Stimulated activated effector memory CD8-positive, alpha-beta T cell treated with anti-CD3 and anti-CD28 coated beads, Interleukin-12 subunit alpha, Interleukin-12 subunit beta, amount 100 ng/mL, for 72 hours (primary cell): ENCODE measurements around the gene TYK2.
A peak's percentile ranks its signal among the peaks of the same experiment; 100 is the strongest.
"Not testable (repeated sequence)": the region's sequence is repeated elsewhere in the genome, so short reads cannot be mapped to it uniquely, and the experiment has no call there.

Source experiments
- ATAC-seq: fragments of 150-1000 bp; cut with Tn5 transposase; 2 replicates; pipeline ENCODE4 v1.10.0; 2021
- DNase-seq, 2 donors: peaks; one replicate each; pipeline ENCODE4 v3.0.0; 2021 to 2022; ENCODE audit warnings: low spot score in 2 of 2
- H3K27ac Mint-ChIP-seq: one replicate; pipeline ENCODE4 v1.8.0; 2022; ENCODE audit warnings: mild to moderate bottlenecking, mixed read lengths
- H3K36me3 Mint-ChIP-seq: one replicate; pipeline ENCODE4 v1.8.0; 2022; ENCODE audit warnings: mild to moderate bottlenecking, mixed read lengths
- H3K4me1 Mint-ChIP-seq: one replicate; pipeline ENCODE4 v1.8.0; 2022; ENCODE audit warnings: mixed read lengths
- H3K4me3 Mint-ChIP-seq: one replicate; pipeline ENCODE4 v1.8.0; 2022; ENCODE audit warnings: mild to moderate bottlenecking, mixed read lengths
- H3K9me3 Mint-ChIP-seq: one replicate; pipeline ENCODE4 v1.8.0; 2022; ENCODE audit warnings: mixed read lengths

TYK2 gene

DNA sequence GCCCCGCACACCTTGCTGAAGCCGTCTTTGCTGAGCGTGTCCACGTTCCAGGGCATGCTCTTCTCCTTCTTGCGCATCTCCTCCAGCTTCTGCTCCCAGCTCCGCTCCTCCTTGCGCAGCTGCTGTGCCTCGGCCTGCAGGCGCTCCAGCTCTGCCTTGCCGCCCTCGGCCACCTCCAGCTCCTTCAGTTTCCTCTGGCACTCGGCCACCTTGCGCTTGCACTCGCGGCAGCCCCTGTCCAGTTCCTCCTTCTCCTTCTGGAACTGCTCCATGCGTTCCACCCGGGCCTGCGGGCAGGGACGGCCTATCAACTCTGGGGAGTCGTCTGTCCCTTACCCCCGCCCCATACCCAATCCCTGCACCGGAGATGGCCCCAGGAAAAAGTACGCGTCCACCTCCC is 15.5 kb upstream of the TYK2 start:
- Mint-ChIP-seq H3K9me3 (no peaks in the 10 kb centered on the region), H3K4me3 (no peak overlapping the region), H3K4me1 (peaks cover 34% of the 10 kb centered on the region), H3K27ac (no peak overlapping the region), H3K36me3 (peaks cover 100% of the 10 kb centered on the region)
- no peak for DNase-seq
- no peak for ATAC-seq

DNA sequence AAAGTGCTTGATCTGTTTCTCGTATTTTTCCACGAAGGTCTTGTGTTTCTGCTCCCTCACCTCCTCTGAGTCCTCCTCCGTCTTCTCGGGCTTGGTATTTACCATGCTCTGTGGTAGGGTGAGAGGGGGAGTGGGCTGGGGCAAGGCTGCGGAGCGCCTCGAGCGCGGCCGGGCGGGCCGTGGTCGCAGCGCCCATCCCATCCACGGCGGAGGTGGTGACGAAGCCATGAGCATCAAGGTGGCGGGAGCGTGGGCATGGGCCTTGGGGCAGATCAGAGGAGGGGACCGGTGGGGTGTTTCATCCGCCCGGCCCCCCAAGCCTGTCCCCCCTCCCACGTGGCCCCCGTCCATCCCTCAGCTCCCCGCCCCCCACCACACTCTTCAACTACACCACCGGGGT is 15.1 kb upstream of the TYK2 start:
- no peak overlapping the region for H3K27ac Mint-ChIP-seq
- ATAC-seq, result no peak
- no peak overlapping the region for H3K4me3 Mint-ChIP-seq
- peaks cover 35% of the 10 kb centered on the region for H3K4me1 Mint-ChIP-seq
- no peaks in the 10 kb centered on the region for H3K9me3 Mint-ChIP-seq
- peaks cover 100% of the 10 kb centered on the region for H3K36me3 Mint-ChIP-seq
- DNase-seq, result no peak

DNA sequence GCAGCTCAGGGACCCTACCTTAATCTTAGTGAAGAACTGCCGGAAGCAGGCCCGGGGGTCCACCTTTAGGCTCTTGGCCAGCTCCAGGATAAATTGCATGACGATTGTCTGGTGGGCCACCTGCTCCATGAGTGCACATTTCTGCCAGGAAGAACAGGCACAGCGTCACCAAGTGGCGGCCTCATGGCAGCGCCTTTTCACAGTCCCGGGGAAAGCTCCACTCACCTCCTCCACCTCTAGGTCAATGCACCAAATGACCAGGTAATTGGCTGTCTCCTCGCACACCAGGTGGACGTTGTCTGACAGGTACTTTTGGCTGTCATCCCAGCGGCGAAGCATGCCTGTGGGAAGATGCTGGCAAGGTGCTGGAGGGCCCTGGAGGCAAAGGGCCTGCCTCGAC is 14.6 kb upstream of the TYK2 start:
- ATAC-seq (no peak), DNase-seq (no peak)
- H3K4me1 Mint-ChIP-seq, result peaks cover 35% of the 10 kb centered on the region
- H3K36me3 Mint-ChIP-seq, result peaks cover 100% of the 10 kb centered on the region
- no peak overlapping the region for H3K4me3 Mint-ChIP-seq
- no peaks in the 10 kb centered on the region for H3K9me3 Mint-ChIP-seq
- H3K27ac Mint-ChIP-seq, result no peak overlapping the region

DNA sequence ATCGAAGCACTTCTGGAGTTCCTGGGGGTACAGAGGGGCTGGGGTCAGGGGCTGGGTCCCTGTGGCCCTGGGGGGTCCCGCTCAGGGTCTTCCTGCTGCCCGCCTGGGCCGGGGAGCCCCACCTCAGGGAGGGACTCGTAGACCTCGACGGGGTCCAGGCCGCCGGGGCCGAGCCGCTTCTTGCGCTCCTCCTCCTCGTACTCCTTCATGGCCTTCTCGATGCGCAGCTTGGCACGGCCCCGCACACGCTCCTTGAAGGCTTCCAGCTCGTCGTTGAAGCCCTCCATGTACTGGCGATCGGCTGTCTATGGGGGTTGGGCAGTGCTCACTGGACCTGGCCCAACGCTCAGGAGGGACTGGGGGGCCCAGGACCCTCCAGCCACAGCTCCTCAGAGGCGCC is 12.8 kb upstream of the TYK2 start:
- H3K36me3 Mint-ChIP-seq, result peaks cover 94% of the 10 kb centered on the region
- no peak overlapping the region for H3K27ac Mint-ChIP-seq
- H3K4me1 Mint-ChIP-seq, result peaks cover 31% of the 10 kb centered on the region
- H3K4me3 Mint-ChIP-seq, result no peak overlapping the region
- no peak for ATAC-seq
- no peak for DNase-seq
- no peaks in the 10 kb centered on the region for H3K9me3 Mint-ChIP-seq

DNA sequence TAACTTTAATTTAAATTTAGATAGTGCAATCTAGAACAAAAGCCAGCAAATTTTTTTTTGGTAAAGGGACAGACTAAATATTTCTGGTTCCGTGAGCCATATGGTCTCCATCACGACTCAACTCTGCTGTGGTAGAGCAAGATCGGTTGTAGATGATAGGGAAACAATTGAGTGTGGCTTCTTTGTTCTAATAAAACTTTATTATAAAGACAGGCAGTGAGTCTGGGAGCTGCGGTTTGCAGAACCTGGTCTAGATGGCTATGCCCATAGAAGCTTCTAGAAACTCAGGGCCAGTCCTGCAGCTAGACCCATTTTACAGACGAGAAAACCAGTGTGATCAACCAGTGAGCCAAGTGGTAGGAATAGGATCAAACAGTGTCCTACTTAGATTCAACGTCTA is 11.7 kb upstream of the TYK2 start:
- peaks cover 84% of the 10 kb centered on the region for H3K36me3 Mint-ChIP-seq
- peaks cover 24% of the 10 kb centered on the region for H3K4me1 Mint-ChIP-seq
- DNase-seq (no peak), ATAC-seq (no peak)
- no peak overlapping the region for H3K4me3 Mint-ChIP-seq
- no peaks in the 10 kb centered on the region for H3K9me3 Mint-ChIP-seq
- H3K27ac Mint-ChIP-seq, result no peak overlapping the region

DNA sequence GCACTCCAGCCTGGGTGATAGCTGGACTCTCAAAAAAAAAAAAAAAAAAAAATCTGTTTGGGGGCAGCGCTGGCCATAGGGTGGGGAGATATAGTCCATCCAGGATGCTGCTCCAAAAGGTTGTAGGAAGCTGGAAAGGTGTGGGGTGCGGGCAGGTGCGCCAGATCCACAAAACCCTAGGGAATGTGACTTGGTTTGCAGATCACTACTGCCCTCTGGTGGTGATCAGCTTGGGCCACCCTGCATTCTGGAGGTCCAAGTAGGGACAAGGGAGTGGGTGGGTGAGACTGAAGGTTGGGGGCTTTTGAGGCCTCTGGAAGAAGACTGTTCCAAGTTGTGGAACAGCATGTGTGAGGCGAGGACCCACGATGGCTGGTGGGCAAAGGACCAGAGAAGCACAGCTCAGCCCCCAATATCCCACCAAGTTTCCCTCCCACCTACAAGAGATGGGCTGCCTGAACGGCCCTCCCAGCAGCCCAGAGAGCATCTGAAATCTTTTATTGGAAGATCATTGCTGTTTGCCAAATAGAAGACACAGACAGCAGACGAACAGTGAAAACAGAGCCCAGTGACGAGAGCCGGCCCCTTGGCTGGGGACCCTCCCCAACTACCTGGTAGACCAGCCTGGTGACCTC is 10.4 kb upstream of the TYK2 start:
- ATAC-seq, result peak; percentile 56
- Mint-ChIP-seq H3K36me3 (peaks cover 70% of the 10 kb centered on the region), H3K4me3 (no peak overlapping the region), H3K9me3 (no peaks in the 10 kb centered on the region), H3K4me1 (peaks cover 12% of the 10 kb centered on the region), H3K27ac (peak overlapping the region; percentile 16)
- DNase-seq, result peak; percentile 57 to 80

DNA sequence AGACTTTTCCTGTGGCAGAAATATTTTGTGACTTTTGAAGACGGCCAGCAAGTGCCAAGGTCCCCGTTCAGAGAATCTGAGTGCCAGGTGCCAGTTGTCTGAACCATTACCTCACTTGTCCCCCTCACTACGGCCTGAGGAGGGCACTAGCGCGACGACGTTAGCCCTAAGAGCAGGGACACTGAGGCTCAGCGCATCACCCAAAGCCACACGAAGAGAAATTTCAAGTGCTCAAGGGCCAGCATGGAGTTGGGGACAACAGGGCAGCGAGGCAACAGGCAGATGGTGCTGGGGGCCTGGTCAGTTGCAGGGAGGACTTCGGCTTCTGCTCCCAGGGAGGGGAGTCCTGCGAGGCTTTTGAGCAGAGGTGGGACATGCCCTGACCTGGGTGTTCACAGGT is 9.5 kb upstream of the TYK2 start:
- DNase-seq (no peak), ATAC-seq (peak; percentile 3)
- no peak overlapping the region for H3K4me3 Mint-ChIP-seq
- H3K36me3 Mint-ChIP-seq, result peaks cover 61% of the 10 kb centered on the region
- peak overlapping the region; percentile 16 for H3K27ac Mint-ChIP-seq
- peaks cover 12% of the 10 kb centered on the region for H3K4me1 Mint-ChIP-seq
- H3K9me3 Mint-ChIP-seq, result no peaks in the 10 kb centered on the region

DNA sequence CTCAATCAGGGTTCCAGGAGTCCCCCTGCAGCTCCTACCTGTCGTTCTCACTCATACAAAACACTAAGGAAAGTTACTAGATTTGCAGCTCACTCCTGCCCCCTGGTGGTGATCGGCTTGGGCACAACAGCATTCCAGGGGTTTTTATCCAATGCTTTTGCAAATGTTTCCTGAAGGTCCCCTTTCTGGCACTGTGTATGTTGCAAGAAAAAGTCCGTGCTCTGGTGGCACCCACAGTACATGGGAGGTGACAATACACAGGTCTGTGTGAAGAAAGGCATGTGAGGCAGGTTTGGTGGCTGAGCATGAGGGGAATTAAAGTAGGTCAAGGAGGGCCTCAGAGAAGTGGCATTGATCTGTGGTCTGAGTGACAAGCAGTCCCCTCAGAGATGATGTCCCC is 8.6 kb upstream of the TYK2 start:
- H3K4me1 Mint-ChIP-seq, result peaks cover 12% of the 10 kb centered on the region
- H3K4me3 Mint-ChIP-seq, result no peak overlapping the region
- ATAC-seq, result peak; percentile 55
- H3K9me3 Mint-ChIP-seq, result no peaks in the 10 kb centered on the region
- peaks cover 52% of the 10 kb centered on the region for H3K36me3 Mint-ChIP-seq
- H3K27ac Mint-ChIP-seq, result no peak overlapping the region
- DNase-seq, result peak; percentile 79 to 88

DNA sequence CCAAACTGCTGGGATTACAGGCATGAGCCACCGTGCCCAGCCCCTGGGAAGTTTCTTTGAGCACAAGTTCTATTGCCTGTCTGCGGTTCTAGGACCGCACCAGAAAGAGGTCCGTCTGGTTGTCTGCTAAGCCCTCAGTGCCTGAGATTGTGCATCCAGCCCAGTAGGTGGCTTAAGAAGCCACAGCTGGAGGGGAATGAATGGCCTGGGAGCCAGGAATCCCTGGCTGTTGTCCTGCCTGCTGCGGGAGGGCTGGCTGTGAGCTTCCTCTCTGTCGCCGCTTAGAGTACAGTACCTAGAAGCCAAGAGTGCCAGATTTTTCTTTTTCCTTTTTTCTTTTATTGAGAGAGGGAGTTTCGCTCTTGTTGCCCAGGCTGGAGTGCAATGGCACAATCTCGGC is 4.2 kb upstream of the TYK2 start:
- Mint-ChIP-seq H3K27ac (peak overlapping the region; percentile 37), H3K36me3 (peaks cover 21% of the 10 kb centered on the region), H3K9me3 (no peaks in the 10 kb centered on the region), H3K4me3 (no peak overlapping the region), H3K4me1 (peaks cover 18% of the 10 kb centered on the region)
- DNase-seq, result no peak
- ATAC-seq, result no peak

DNA sequence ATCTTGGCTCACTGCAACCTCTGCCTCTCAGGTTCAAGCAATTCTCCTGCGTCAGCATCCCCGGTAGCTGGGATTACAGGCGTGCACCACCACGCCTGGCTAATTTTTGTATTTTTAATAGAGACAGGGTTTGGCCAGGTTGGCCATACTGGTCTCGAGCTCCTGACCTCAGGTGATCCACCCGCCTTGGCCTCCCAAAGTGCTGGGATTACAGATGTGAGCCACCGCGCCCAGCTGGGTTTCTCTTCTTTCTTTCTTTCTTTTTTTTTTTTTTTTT is 2.8 kb upstream of the TYK2 start:
- not testable (repeated sequence) for ATAC-seq, H3K4me3 Mint-ChIP-seq, H3K9me3 Mint-ChIP-seq, DNase-seq
- H3K27ac Mint-ChIP-seq, result peak overlapping the region; percentile 74
- H3K36me3 Mint-ChIP-seq, result peaks cover 25% of the 10 kb centered on the region
- peaks cover 23% of the 10 kb centered on the region for H3K4me1 Mint-ChIP-seq

DNA sequence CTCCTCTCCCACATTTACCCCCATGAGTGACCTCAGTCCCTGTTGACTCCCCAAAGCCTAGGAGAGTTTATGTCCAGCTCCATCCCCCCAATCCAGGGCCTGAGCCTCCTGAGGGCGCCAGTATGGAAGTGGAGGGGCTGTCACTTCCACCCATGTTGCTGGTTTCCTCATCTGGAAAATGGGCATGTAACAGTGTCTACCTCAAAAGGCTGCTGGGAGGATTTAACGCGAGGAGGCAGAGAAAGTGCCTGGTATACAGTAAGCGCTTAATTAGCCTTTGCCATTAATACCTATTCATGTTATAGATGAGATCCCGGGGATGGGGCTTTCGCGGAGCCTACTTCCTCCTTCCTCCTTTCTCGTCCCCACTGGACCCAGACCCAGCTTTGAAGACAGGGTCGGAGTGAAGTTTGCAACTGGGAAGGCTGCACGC is 476 bp downstream of the TYK2 start:
- ATAC-seq, result peak; percentile 2
- H3K27ac Mint-ChIP-seq, result peak overlapping the region; percentile 97
- H3K4me1 Mint-ChIP-seq, result peaks cover 32% of the 10 kb centered on the region
- peak overlapping the region; percentile 94 for H3K4me3 Mint-ChIP-seq
- no peak for DNase-seq
- peaks cover 54% of the 10 kb centered on the region for H3K36me3 Mint-ChIP-seq
- H3K9me3 Mint-ChIP-seq, result no peaks in the 10 kb centered on the region

DNA sequence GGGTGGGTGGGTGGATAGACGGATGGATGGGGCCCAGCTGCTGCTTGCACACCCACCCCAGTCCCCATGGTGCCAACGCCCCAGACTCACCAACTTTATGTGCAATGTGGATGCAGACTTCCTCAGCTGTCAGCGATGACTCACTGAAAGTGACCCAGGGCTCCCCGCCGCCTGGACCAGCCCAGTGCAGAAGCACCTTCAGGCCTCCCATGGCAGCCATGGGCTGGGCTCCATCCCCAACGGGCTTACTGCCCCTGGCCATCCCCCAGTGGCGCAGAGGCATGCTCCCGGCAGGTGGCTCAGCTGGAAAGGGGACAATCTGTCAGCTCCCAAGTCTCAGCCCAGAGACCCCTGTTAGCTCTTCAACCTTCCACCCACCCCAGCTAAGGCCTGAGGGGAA is 2.2 kb downstream of the TYK2 start:
- Mint-ChIP-seq H3K4me3 (peak overlapping the region; percentile 9), H3K27ac (peak overlapping the region; percentile 67), H3K4me1 (peaks cover 34% of the 10 kb centered on the region)

DNA sequence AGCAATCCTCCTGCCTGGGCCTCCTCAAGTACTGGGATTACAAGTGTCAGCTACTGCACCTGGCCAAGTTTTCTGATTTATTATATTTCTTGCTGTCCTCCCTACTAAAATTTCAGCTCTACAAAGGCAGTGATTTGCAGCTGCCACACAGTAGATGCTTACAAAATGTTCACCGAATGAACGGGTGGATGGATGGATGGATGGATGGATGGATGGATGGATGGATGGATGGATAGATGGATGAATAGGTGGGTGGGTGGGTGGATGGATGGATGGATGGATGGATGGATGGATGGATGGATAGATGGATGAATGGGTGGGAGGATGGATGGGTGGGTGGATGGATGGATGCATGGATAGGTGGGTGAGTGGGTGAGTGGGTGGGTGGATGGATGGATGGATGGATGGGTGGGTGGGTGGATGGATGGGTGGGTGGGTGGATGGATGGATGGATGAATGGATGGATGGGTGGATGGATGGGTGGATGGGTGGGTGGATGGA is 3.2 kb downstream of the TYK2 start:
- H3K4me3 Mint-ChIP-seq, DNase-seq, ATAC-seq, H3K9me3 Mint-ChIP-seq: not testable (repeated sequence)
- Mint-ChIP-seq H3K27ac (peak overlapping the region; percentile 64), H3K4me1 (peaks cover 34% of the 10 kb centered on the region), H3K36me3 (peaks cover 81% of the 10 kb centered on the region)

More for the DNA sequence above, 2.2 kb downstream of the TYK2 start:
- ATAC-seq (no peak), DNase-seq (no peak)
- Mint-ChIP-seq H3K36me3 (peaks cover 72% of the 10 kb centered on the region), H3K9me3 (no peaks in the 10 kb centered on the region)

DNA sequence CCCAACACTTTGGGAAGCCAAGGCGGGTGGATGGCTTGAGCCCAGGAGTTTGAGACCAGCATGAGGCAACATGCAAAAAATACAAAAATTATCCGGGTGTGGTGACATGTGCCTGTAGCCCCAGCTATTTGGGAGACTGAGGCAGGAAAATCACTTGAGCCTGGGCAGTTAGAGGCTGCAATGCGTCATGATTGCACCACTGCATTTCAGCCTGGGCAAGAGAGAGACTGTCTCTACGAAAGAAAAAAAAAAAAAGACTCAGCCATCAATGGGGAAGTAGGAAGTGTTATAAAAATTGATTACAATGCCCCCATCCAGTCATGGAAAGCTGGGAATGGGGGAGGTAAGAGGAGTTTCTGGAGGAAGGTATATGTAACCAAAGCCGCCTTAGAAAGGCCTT is 5.4 kb downstream of the TYK2 start:
- peaks cover 91% of the 10 kb centered on the region for H3K36me3 Mint-ChIP-seq

DNA sequence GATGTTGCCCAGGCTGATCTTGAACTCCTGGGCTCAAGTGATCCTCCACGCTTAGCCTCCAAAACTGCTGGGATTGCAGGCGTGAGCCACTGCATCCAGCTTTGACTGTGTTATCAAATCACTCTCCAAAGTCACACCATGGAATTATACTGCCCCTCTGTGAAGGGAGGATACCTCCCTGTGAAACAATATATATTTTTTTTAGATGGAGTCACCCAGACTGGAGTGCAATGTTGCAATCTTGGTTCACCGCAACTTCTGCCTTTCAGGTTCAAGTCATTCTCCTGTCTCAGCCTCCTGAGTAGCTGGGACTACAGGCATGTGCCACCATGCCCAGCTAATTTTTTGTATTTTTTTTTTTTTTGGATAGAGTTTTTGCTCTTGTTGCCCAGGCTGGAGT is 7.7 kb downstream of the TYK2 start:
- no peak overlapping the region for H3K27ac Mint-ChIP-seq
- DNase-seq, result no peak
- H3K4me1 Mint-ChIP-seq, result peaks cover 19% of the 10 kb centered on the region
- H3K36me3 Mint-ChIP-seq, result peaks cover 94% of the 10 kb centered on the region
- no peak for ATAC-seq
- no peak overlapping the region for H3K4me3 Mint-ChIP-seq
- no peaks in the 10 kb centered on the region for H3K9me3 Mint-ChIP-seq

More for the DNA sequence above, 5.4 kb downstream of the TYK2 start:
- ATAC-seq (no peak), DNase-seq (no peak)
- no peak overlapping the region for H3K4me3 Mint-ChIP-seq
- no peak overlapping the region for H3K27ac Mint-ChIP-seq
- H3K9me3 Mint-ChIP-seq, result no peaks in the 10 kb centered on the region
- peaks cover 25% of the 10 kb centered on the region for H3K4me1 Mint-ChIP-seq

DNA sequence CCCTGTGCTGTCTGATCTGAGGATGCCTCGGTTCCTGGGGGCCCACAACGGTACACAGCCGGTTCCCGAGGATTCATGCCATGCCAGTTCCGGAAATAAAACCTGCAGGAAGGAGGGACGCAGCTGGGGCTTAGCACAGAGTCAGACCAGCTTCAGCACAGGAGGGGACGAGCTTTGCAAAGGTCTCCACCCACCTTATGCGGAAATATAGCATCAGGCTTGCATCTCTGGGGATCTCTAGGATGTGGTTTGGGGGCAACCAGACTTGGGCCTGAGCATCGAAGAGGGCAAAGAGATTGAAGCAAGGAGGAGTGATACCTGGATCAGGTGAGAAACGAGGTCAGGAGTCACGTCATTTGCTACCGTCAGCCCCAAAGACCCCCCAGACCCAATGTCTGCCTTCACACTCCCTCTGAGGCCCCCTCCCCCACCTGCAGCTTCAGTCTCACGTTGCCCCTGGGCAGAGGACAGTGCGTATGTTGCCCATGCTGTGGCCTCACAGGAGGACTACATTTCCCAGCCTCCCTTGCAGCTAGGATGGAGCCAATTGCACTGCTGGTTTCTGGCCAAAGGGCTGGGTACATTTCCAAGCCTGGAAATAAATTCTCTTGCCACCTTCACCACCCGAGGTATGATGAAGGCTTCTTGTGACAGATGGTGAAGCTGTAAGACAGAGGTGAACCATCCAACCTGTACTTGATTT is 12.1 kb downstream of the TYK2 start:
- peaks cover 96% of the 10 kb centered on the region for H3K36me3 Mint-ChIP-seq
- ATAC-seq (peak; percentile 34), DNase-seq (no peak)
- H3K4me3 Mint-ChIP-seq, result no peak overlapping the region
- H3K27ac Mint-ChIP-seq, result no peak overlapping the region
- no peaks in the 10 kb centered on the region for H3K9me3 Mint-ChIP-seq
- H3K4me1 Mint-ChIP-seq, result peaks cover 9% of the 10 kb centered on the region
